HL-60 (cell line): Measurements from ENCODE around the gene HPSE.

Experiments used
- DNase-seq, 2 experiments: peaks; one replicate each; pipeline ENCODE4 v3.0.0-alpha.2; 2010 to 2020; ENCODE audit warnings: low read depth in 1 of 2, low spot score in 1 of 2
- H3K27ac ChIP-seq: fragments of 250-450 bp; sonication (Bioruptor Pico); replicated peaks from 2 replicates; pipeline ENCODE4 v1.5.1; 2020; ENCODE audit warnings: mild to moderate bottlenecking, moderate library complexity
- H3K27me3 ChIP-seq: fragments of 250-450 bp; sonication (Bioruptor Pico); 2 replicates; pipeline ENCODE4 v1.5.1; 2021; ENCODE audit warnings: mild to moderate bottlenecking, moderate library complexity; ENCODE audit not compliant: insufficient read depth, poor library complexity, severe bottlenecking
- H3K4me3 ChIP-seq: replicated peaks from 2 replicates; pipeline ENCODE4 v1.5.1; 2011; ENCODE audit warnings: mild to moderate bottlenecking, control low read depth, low read length; ENCODE audit not compliant: insufficient read depth
- GABPA ChIP-seq: IDR thresholded peaks from 2 replicates; pipeline ENCODE4 v1.6.1; 2012; ENCODE audit warnings: low read depth
- POLR2AphosphoS5 ChIP-seq: IDR thresholded peaks from 2 replicates; pipeline ENCODE4 v1.6.1; 2012; ENCODE audit warnings: low read depth
- SPI1 ChIP-seq: IDR thresholded peaks from 2 replicates; pipeline ENCODE4 v1.6.1; 2012; ENCODE audit warnings: low read depth, mild to moderate bottlenecking, borderline replicate concordance
- TF ChIP-seq, protein P1 (sequence below): IDR thresholded peaks from 2 replicates; pipeline ENCODE4 v1.6.1; 2012; ENCODE audit warnings: low read depth; ENCODE audit not compliant: insufficient replicate concordance
- TF ChIP-seq, protein P2 (sequence below): IDR thresholded peaks from one replicate; pipeline ENCODE4 v1.5.1; 2011; ENCODE audit warnings: low read length, control low read depth, inconsistent platforms; ENCODE audit not compliant: insufficient read depth

HPSE gene

DNA sequence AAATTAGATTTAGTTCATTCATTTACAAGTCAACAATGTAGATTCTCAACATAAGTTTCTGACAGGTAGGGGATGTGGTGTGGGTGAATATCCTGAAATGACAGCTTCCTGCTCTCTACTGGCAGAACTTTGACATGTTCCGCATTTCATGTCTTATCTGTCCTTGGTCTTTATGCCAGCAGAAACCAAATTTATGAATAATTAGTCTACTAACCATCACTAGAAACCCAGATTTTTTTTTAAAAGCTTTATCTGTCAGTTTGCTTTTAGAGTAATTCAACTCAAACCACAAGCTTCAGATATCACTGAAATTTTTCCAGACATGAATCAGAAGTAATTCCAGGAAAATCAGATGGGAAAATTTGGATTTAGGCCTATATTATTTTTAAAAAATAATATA is 68.0 kb downstream of the HPSE start:
- H3K4me3 ChIP-seq, result no peak overlapping the region
- peak in 1 of 2 experiments; percentile 53 for DNase-seq
- TF ChIP-seq SPI1 (peak; percentile 15; the same call in 1 of the 2 replicates), POLR2AphosphoS5 (no peak), GABPA (peak; percentile 10; the same call in 1 of the 2 replicates)
- TF ChIP-seq, protein P1, sequence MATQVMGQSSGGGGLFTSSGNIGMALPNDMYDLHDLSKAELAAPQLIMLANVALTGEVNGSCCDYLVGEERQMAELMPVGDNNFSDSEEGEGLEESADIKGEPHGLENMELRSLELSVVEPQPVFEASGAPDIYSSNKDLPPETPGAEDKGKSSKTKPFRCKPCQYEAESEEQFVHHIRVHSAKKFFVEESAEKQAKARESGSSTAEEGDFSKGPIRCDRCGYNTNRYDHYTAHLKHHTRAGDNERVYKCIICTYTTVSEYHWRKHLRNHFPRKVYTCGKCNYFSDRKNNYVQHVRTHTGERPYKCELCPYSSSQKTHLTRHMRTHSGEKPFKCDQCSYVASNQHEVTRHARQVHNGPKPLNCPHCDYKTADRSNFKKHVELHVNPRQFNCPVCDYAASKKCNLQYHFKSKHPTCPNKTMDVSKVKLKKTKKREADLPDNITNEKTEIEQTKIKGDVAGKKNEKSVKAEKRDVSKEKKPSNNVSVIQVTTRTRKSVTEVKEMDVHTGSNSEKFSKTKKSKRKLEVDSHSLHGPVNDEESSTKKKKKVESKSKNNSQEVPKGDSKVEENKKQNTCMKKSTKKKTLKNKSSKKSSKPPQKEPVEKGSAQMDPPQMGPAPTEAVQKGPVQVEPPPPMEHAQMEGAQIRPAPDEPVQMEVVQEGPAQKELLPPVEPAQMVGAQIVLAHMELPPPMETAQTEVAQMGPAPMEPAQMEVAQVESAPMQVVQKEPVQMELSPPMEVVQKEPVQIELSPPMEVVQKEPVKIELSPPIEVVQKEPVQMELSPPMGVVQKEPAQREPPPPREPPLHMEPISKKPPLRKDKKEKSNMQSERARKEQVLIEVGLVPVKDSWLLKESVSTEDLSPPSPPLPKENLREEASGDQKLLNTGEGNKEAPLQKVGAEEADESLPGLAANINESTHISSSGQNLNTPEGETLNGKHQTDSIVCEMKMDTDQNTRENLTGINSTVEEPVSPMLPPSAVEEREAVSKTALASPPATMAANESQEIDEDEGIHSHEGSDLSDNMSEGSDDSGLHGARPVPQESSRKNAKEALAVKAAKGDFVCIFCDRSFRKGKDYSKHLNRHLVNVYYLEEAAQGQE, result no peak
- TF ChIP-seq, protein P2, sequence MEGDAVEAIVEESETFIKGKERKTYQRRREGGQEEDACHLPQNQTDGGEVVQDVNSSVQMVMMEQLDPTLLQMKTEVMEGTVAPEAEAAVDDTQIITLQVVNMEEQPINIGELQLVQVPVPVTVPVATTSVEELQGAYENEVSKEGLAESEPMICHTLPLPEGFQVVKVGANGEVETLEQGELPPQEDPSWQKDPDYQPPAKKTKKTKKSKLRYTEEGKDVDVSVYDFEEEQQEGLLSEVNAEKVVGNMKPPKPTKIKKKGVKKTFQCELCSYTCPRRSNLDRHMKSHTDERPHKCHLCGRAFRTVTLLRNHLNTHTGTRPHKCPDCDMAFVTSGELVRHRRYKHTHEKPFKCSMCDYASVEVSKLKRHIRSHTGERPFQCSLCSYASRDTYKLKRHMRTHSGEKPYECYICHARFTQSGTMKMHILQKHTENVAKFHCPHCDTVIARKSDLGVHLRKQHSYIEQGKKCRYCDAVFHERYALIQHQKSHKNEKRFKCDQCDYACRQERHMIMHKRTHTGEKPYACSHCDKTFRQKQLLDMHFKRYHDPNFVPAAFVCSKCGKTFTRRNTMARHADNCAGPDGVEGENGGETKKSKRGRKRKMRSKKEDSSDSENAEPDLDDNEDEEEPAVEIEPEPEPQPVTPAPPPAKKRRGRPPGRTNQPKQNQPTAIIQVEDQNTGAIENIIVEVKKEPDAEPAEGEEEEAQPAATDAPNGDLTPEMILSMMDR, result no peak
- H3K27me3 ChIP-seq, result no peaks in the 10 kb centered on the region
- peak overlapping the region; percentile 88 for H3K27ac ChIP-seq

DNA sequence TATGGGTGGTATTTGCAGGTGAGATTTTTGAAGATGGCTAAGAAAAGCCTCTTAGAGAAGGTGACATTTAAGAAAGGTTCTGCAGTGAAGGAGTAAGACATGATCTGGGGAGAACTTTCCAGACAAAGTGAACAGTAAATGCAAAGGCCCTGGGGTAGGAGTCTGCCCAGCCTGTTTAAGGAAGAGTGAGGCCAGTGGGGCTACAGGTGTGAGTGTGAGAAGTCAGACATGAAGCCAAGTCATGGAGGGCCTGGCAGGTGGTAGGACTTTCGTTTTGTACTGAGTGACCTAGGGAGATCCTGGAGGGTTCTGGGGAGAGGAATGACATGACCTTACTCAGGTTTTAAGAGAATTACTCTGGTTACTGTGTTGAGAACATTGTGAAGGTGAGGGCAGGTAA is 71.5 kb downstream of the HPSE start:
- TF ChIP-seq, protein P1, result no peak
- TF ChIP-seq POLR2AphosphoS5 (no peak), GABPA (no peak), SPI1 (no peak)
- TF ChIP-seq, protein P2, result no peak
- Histone ChIP-seq H3K27me3 (no peaks in the 10 kb centered on the region), H3K4me3 (no peak overlapping the region), H3K27ac (peak overlapping the region; percentile 88)
- DNase-seq, result no peak

DNA sequence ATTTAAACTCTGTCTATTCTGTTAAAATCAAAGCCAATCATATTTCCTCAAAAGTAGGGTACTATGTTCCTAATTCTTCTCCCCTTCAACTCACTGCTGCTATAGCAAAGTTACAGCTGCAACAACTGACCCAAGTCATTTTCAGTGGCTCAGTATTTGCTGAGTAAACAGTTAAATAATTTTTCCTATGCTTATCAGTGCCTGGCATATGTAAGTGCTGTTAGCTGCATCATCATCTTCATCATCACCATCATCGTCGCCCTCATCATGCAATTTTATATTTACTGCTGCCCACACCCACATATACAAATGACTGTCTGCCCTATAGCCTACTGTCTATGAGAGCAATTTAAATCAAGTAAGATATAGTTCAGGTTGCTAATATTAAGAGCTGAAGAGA is 72.0 kb downstream of the HPSE start:
- Histone ChIP-seq H3K27ac (no peak overlapping the region), H3K27me3 (no peaks in the 10 kb centered on the region), H3K4me3 (no peak overlapping the region)
- TF ChIP-seq SPI1 (no peak), GABPA (no peak), POLR2AphosphoS5 (no peak)
- TF ChIP-seq, protein P1, result no peak
- TF ChIP-seq, protein P2, result no peak
- DNase-seq, result no peak
